WTC11 (cell line): ENCODE results near the gene SFMBT1. TPM values are rescaled to one million over a fixed set of nuclear protein-coding genes. Genes with fewer than 3 reads are reported as not detected.

ENCODE experiments used
- ATAC-seq: fragments of 200-7000 bp; cut with Tn5 transposase; 2 replicates; pipeline ENCODE4 v1.10.0; 2021; ENCODE audit warnings: mild to moderate bottlenecking, moderate library complexity
- CTCF ChIA-PET: fragments of 300-600 bp; sonication (Branson Sonifier 250); formaldehyde crosslinking; loops from one replicate; lab custom pipeline; 2021; ENCODE audit warnings: antibody characterized with exemption; lab: Charles Lee
- POLR2A ChIA-PET: fragments of 350-600 bp; sonication (Branson Sonifier 250); formaldehyde crosslinking; loops from one replicate; lab custom pipeline; 2021; ENCODE audit warnings: antibody characterized with exemption; lab: Charles Lee
- DNase-seq: peaks from one replicate; pipeline ENCODE4 v3.0.0; 2021; ENCODE audit warnings: low spot score
- H3K27ac Mint-ChIP-seq: 2 replicates; pipeline ENCODE4 v1.8.0; 2021; ENCODE audit warnings: mixed read lengths
- H3K27me3 Mint-ChIP-seq: 2 replicates; pipeline ENCODE4 v1.8.0; 2021; ENCODE audit warnings: low read depth, mild to moderate bottlenecking, moderate library complexity, mixed read lengths
- H3K36me3 Mint-ChIP-seq: 2 replicates; pipeline ENCODE4 v1.8.0; 2021; ENCODE audit warnings: mixed read lengths
- H3K4me1 Mint-ChIP-seq: 2 replicates; pipeline ENCODE4 v1.8.0; 2022; ENCODE audit warnings: mixed read lengths
- H3K4me3 Mint-ChIP-seq: 2 replicates; pipeline ENCODE4 v1.8.0; 2021; ENCODE audit warnings: mild to moderate bottlenecking, moderate library complexity, mixed read lengths
- H3K9me3 Mint-ChIP-seq: 2 replicates; pipeline ENCODE4 v1.8.0; 2021; ENCODE audit warnings: mixed read lengths
- FOXP1 ChIP-seq: sonication (generic); formaldehyde crosslinking; IDR thresholded peaks from 2 replicates; pipeline ENCODE4 v1.8.0; 2022; ENCODE audit warnings: missing genetic modification reagents, mild to moderate bottlenecking, moderate library complexity, borderline replicate concordance
- GABPB1 ChIP-seq: sonication (generic); formaldehyde crosslinking; IDR thresholded peaks from 2 replicates; pipeline ENCODE4 v1.8.1; 2023; ENCODE audit warnings: mild to moderate bottlenecking, missing genetic modification reagents
- JUN ChIP-seq: sonication (generic); formaldehyde crosslinking; IDR thresholded peaks from 2 replicates; pipeline ENCODE4 v1.8.0; 2023; ENCODE audit warnings: mild to moderate bottlenecking, missing genetic modification reagents
- MYBL2 ChIP-seq: sonication (generic); formaldehyde crosslinking; IDR thresholded peaks from 2 replicates; pipeline ENCODE4 v1.8.1; 2023; ENCODE audit warnings: mild to moderate bottlenecking, moderate library complexity, missing genetic modification reagents
- NFYB ChIP-seq: sonication (generic); formaldehyde crosslinking; conservative IDR thresholded peaks from 2 replicates; pipeline ENCODE4 v1.8.0; 2022; ENCODE audit warnings: low read depth, missing genetic modification reagents
- NR3C1 ChIP-seq: sonication (generic); formaldehyde crosslinking; conservative IDR thresholded peaks from 2 replicates; pipeline ENCODE4 v1.8.1; 2023; ENCODE audit warnings: low read depth, mild to moderate bottlenecking, missing genetic modification reagents
- ZNF232 ChIP-seq: sonication (generic); formaldehyde crosslinking; IDR thresholded peaks from 2 replicates; pipeline ENCODE4 v1.8.0; 2022; ENCODE audit warnings: mild to moderate bottlenecking, missing genetic modification reagents
- ZNF263 ChIP-seq: sonication (generic); formaldehyde crosslinking; IDR thresholded peaks from 2 replicates; pipeline ENCODE4 v1.8.1; 2022; ENCODE audit warnings: low read depth, mild to moderate bottlenecking, moderate library complexity, missing genetic modification reagents
- ZNF396 ChIP-seq: fragments of 250-450 bp; sonication (Bioruptor Pico); IDR thresholded peaks from 2 replicates; pipeline ENCODE4 v1.8.0; 2021; ENCODE audit warnings: mild to moderate bottlenecking, moderate library complexity, borderline replicate concordance
- ZNF416 ChIP-seq: fragments of 250-450 bp; sonication (Bioruptor Pico); IDR thresholded peaks from 2 replicates; pipeline ENCODE4 v1.9.0; 2021; ENCODE audit warnings: mild to moderate bottlenecking, inconsistent platforms
- ZNF423 ChIP-seq: fragments of 250-450 bp; sonication (Bioruptor Pico); IDR thresholded peaks from 2 replicates; pipeline ENCODE4 v2.1.2; 2022; ENCODE audit warnings: mild to moderate bottlenecking, moderate library complexity
- ZNF671 ChIP-seq: fragments of 250-450 bp; sonication (Bioruptor Pico); IDR thresholded peaks from 2 replicates; pipeline ENCODE4 v1.8.0; 2021; ENCODE audit warnings: mild to moderate bottlenecking
- total RNA-seq: library from RNA; stranded (reverse); gene quantifications from 3 replicates; pipeline ENCODE4 v1.2.3, GENCODE V29; 2021
- TF ChIP-seq, protein P1 (sequence below): sonication (generic); formaldehyde crosslinking; IDR thresholded peaks from 2 replicates; pipeline ENCODE4 v1.8.0; 2022; ENCODE audit warnings: missing genetic modification reagents
- TF ChIP-seq, protein P2 (sequence below): fragments of 250-450 bp; sonication (Bioruptor Pico); IDR thresholded peaks from 2 replicates; pipeline ENCODE4 v1.9.0; 2021; ENCODE audit warnings: mild to moderate bottlenecking
- TF ChIP-seq, protein P3 (sequence below): sonication (generic); formaldehyde crosslinking; IDR thresholded peaks from 2 replicates; pipeline ENCODE4 v1.8.0; 2023; ENCODE audit warnings: missing genetic modification reagents, mild to moderate bottlenecking, borderline replicate concordance
- TF ChIP-seq, protein P4 (sequence below): fragments of 250-450 bp; sonication (Bioruptor Pico); IDR thresholded peaks from 2 replicates; pipeline ENCODE4 v2.1.2; 2022; ENCODE audit warnings: mild to moderate bottlenecking, moderate library complexity

The SFMBT1 gene
- total RNA-seq, 1 experiment from 2014 or later, result 20.9 TPM

DNA sequence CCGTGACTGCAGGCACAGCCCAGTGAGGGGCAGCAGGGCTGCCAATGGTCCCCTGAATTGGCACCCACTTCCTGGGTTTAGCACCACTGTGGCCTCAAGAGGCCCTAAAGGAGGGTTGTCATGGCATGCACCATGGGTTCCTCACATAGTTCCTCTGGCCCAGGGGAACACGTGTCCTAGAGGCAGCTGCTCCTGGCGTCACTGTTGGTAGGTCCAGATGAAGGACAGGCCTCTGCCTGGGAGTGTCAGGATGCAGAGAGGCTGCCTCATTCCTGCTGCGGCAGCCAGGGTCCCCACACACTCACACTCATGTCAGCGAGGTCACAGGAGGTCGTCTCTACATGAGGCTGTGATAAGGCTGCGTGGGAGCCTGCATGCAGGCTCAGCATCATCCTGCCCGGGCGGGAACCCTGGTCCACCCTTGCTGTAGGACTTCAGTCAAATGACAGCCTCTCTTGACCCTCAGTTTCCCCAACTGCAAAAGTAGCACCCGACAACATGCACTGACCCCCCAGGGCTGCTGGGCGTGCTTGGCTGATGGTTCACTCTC lies 26.1 kb upstream of the SFMBT1 start:
- ATAC-seq (no peak), DNase-seq (peak; percentile 10)
- H3K4me3 Mint-ChIP-seq, result peak overlapping the region; percentile 77; the same call in 1 of the 2 replicates
- ChIA-PET POLR2A (no interaction called here), CTCF (interaction anchor here (0.8 to 3.4 kb wide), 7 partner anchors 25 to 279 kb away, joined by 3 to 9 read pairs (median 4); no protein-coding TSS in a partner anchor)
- peaks cover 22% of the 10 kb centered on the region for H3K4me1 Mint-ChIP-seq
- TF ChIP-seq ZNF671 (CRISPR knock-in tag), result no peak
- TF ChIP-seq ZNF416 (CRISPR knock-in tag), result no peak
- TF ChIP-seq, protein P1, sequence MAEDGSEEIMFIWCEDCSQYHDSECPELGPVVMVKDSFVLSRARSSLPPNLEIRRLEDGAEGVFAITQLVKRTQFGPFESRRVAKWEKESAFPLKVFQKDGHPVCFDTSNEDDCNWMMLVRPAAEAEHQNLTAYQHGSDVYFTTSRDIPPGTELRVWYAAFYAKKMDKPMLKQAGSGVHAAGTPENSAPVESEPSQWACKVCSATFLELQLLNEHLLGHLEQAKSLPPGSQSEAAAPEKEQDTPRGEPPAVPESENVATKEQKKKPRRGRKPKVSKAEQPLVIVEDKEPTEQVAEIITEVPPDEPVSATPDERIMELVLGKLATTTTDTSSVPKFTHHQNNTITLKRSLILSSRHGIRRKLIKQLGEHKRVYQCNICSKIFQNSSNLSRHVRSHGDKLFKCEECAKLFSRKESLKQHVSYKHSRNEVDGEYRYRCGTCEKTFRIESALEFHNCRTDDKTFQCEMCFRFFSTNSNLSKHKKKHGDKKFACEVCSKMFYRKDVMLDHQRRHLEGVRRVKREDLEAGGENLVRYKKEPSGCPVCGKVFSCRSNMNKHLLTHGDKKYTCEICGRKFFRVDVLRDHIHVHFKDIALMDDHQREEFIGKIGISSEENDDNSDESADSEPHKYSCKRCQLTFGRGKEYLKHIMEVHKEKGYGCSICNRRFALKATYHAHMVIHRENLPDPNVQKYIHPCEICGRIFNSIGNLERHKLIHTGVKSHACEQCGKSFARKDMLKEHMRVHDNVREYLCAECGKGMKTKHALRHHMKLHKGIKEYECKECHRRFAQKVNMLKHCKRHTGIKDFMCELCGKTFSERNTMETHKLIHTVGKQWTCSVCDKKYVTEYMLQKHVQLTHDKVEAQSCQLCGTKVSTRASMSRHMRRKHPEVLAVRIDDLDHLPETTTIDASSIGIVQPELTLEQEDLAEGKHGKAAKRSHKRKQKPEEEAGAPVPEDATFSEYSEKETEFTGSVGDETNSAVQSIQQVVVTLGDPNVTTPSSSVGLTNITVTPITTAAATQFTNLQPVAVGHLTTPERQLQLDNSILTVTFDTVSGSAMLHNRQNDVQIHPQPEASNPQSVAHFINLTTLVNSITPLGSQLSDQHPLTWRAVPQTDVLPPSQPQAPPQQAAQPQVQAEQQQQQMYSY (CRISPR knock-in tag), result no peak
- TF ChIP-seq JUN (CRISPR knock-in tag), result no peak
- TF ChIP-seq, protein P2, sequence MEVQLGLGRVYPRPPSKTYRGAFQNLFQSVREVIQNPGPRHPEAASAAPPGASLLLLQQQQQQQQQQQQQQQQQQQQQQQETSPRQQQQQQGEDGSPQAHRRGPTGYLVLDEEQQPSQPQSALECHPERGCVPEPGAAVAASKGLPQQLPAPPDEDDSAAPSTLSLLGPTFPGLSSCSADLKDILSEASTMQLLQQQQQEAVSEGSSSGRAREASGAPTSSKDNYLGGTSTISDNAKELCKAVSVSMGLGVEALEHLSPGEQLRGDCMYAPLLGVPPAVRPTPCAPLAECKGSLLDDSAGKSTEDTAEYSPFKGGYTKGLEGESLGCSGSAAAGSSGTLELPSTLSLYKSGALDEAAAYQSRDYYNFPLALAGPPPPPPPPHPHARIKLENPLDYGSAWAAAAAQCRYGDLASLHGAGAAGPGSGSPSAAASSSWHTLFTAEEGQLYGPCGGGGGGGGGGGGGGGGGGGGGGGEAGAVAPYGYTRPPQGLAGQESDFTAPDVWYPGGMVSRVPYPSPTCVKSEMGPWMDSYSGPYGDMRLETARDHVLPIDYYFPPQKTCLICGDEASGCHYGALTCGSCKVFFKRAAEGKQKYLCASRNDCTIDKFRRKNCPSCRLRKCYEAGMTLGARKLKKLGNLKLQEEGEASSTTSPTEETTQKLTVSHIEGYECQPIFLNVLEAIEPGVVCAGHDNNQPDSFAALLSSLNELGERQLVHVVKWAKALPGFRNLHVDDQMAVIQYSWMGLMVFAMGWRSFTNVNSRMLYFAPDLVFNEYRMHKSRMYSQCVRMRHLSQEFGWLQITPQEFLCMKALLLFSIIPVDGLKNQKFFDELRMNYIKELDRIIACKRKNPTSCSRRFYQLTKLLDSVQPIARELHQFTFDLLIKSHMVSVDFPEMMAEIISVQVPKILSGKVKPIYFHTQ, result no peak
- no peak for TF ChIP-seq GABPB1
- TF ChIP-seq ZNF232 (CRISPR knock-in tag), result no peak
- TF ChIP-seq NFYB, result no peak
- TF ChIP-seq MYBL2 (CRISPR knock-in tag), result no peak
- no peaks in the 10 kb centered on the region for H3K9me3 Mint-ChIP-seq
- no peak overlapping the region for H3K27ac Mint-ChIP-seq
- no peaks in the 10 kb centered on the region for H3K36me3 Mint-ChIP-seq
- H3K27me3 Mint-ChIP-seq, result peaks cover 2% of the 10 kb centered on the region; the same call in 1 of the 2 replicates

DNA sequence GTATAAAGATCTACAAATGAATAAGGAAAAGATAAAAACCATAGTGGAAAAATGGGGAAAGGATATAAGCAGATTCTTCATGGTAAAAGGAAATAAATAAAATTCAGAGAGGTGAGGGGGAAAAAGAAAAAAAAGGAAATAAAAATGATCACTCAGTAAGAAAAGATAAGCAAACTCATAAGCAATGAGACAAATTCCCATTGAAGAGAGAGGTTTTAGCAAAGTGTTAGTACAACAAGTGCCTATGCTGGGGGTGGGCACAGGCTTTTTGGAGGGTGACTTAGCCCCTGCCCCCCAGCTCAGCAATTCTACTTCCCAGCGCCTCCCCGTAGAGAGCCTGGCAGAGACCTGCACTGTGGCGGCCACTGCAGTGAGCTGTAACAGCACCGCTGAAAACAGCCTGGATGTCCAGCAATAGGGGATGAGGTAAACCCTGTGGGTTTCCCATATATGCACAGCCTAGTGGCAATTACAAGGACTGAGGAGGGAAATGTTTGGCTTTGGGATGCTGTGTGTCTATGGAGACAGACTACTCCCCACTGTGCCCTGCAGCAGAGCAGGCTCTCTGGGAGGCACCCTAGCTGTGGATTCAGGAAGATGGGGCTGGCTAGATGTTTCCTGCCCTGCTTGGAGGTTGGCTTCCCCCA lies 23.7 kb upstream of the SFMBT1 start:
- Mint-ChIP-seq H3K27me3 (peaks cover 9% of the 10 kb centered on the region), H3K9me3 (no peaks in the 10 kb centered on the region), H3K4me1 (peaks cover 22% of the 10 kb centered on the region), H3K27ac (no peak overlapping the region; the same call in 1 of the 2 replicates), H3K36me3 (no peaks in the 10 kb centered on the region), H3K4me3 (no peak overlapping the region)
- POLR2A ChIA-PET, result no interaction called here
- CTCF ChIA-PET, result interaction anchor here (0.5 to 1.3 kb wide), 7 partner anchors 11 to 219 kb away, joined by 3 to 6 read pairs (median 3); partner anchors contain the start of gene SFMBT1
- ATAC-seq (peak; percentile 44), DNase-seq (no peak)
- TF ChIP-seq ZNF396 (CRISPR knock-in tag) (no peak), NR3C1 (CRISPR knock-in tag) (no peak), ZNF263 (CRISPR knock-in tag) (no peak), FOXP1 (0 out of 2 replicates have a peak, but pooled peaks have one; percentile 23), ZNF423 (CRISPR knock-in tag) (peak; percentile 83)
- TF ChIP-seq, protein P3, sequence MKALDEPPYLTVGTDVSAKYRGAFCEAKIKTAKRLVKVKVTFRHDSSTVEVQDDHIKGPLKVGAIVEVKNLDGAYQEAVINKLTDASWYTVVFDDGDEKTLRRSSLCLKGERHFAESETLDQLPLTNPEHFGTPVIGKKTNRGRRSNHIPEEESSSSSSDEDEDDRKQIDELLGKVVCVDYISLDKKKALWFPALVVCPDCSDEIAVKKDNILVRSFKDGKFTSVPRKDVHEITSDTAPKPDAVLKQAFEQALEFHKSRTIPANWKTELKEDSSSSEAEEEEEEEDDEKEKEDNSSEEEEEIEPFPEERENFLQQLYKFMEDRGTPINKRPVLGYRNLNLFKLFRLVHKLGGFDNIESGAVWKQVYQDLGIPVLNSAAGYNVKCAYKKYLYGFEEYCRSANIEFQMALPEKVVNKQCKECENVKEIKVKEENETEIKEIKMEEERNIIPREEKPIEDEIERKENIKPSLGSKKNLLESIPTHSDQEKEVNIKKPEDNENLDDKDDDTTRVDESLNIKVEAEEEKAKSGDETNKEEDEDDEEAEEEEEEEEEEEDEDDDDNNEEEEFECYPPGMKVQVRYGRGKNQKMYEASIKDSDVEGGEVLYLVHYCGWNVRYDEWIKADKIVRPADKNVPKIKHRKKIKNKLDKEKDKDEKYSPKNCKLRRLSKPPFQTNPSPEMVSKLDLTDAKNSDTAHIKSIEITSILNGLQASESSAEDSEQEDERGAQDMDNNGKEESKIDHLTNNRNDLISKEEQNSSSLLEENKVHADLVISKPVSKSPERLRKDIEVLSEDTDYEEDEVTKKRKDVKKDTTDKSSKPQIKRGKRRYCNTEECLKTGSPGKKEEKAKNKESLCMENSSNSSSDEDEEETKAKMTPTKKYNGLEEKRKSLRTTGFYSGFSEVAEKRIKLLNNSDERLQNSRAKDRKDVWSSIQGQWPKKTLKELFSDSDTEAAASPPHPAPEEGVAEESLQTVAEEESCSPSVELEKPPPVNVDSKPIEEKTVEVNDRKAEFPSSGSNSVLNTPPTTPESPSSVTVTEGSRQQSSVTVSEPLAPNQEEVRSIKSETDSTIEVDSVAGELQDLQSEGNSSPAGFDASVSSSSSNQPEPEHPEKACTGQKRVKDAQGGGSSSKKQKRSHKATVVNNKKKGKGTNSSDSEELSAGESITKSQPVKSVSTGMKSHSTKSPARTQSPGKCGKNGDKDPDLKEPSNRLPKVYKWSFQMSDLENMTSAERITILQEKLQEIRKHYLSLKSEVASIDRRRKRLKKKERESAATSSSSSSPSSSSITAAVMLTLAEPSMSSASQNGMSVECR (CRISPR knock-in tag), result no peak
- TF ChIP-seq, protein P4, sequence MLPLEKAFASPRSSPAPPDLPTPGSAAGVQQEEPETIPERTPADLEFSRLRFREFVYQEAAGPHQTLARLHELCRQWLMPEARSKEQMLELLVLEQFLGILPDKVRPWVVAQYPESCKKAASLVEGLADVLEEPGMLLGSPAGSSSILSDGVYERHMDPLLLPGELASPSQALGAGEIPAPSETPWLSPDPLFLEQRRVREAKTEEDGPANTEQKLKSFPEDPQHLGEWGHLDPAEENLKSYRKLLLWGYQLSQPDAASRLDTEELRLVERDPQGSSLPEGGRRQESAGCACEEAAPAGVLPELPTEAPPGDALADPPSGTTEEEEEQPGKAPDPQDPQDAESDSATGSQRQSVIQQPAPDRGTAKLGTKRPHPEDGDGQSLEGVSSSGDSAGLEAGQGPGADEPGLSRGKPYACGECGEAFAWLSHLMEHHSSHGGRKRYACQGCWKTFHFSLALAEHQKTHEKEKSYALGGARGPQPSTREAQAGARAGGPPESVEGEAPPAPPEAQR, result no peak
